ENCODE measurements around the gene PHRF1.

DNA sequence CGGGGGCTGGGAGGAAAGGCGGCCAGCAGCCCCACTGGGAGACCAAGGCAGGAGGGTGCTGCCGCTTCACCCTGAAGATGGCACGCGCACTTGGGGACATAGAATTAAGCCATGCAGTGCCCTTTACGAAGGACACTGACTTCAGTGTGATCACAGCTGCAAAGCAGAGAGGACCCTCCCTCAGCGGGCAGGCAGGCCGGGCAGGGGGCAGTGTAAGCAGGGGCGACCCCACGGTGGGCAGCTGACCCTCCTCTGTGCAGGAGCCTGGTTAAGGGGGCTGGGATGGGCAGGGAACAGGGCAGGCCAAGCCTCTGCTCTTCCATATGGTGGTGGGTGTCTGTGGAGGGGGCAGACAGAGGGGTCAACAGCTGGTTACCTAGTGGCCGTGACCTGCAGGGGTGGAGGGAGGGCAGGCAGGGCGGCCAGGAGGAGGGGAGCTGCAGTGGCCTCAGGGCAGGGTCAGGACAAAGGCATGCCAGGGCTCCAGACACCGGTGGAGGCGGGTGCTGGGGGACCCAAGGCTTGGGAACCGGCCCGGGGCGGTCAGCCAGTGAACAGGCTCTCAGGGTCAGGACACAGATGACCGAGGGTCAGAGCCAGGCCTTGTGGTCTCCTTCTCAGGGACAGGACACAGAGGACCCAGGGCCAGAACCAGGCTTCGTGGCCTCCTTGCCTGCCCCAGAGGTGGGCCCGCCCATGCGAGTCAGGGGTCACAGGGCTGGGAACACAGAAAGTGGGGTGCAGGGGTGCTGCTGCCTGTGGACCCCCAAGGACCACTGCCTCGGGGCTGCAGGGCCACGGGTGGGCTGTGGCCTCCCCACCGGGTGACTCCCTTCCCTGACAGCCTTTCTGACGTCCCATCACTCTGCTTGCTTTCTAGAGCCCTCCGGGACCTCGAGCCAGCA is 22.9 kb upstream of the PHRF1 start:
- TF ChIP-seq, protein P1, sequence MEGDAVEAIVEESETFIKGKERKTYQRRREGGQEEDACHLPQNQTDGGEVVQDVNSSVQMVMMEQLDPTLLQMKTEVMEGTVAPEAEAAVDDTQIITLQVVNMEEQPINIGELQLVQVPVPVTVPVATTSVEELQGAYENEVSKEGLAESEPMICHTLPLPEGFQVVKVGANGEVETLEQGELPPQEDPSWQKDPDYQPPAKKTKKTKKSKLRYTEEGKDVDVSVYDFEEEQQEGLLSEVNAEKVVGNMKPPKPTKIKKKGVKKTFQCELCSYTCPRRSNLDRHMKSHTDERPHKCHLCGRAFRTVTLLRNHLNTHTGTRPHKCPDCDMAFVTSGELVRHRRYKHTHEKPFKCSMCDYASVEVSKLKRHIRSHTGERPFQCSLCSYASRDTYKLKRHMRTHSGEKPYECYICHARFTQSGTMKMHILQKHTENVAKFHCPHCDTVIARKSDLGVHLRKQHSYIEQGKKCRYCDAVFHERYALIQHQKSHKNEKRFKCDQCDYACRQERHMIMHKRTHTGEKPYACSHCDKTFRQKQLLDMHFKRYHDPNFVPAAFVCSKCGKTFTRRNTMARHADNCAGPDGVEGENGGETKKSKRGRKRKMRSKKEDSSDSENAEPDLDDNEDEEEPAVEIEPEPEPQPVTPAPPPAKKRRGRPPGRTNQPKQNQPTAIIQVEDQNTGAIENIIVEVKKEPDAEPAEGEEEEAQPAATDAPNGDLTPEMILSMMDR (IDR thresholded peaks at IDR 0.05): no peak
- no peak for TF ChIP-seq POLR2A (IDR thresholded peaks at IDR 0.05)
